GM18499 (cell line): ENCODE results near the gene UBE2E2.

ENCODE experiments used
- ATAC-seq: cut with Tn5 transposase; IDR thresholded peaks from one replicate; pipeline ENCODE4 v1.9.1; 2021; ENCODE audit warnings: moderate number of reproducible peaks; ENCODE audit not compliant: insufficient read depth, unreplicated experiment

Gene UBE2E2

DNA sequence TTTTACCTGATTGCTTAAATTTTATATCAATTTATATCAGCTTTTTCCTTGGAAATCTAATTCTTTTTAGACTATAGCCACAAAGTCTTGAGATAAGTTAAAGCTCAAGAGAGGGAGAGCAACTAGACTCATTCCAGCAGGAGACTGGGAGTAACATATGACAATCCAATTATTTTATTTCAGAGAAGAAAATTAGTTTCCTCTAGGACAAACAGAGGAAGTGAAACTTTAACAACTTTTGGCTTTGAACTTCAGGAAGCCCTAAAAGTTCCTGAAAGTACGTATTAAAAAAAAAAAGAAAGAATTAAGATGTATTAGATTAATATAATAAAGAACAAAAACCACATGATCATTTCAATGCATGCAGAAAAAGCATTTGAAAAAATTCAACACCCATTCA lies 13.9 kb upstream of the UBE2E2 start:
- no peak for ATAC-seq

- no peak for ATAC-seq
These were observed 10.3 kb upstream of the UBE2E2 start for GRCh38 chr3:23192816-23193215.

DNA sequence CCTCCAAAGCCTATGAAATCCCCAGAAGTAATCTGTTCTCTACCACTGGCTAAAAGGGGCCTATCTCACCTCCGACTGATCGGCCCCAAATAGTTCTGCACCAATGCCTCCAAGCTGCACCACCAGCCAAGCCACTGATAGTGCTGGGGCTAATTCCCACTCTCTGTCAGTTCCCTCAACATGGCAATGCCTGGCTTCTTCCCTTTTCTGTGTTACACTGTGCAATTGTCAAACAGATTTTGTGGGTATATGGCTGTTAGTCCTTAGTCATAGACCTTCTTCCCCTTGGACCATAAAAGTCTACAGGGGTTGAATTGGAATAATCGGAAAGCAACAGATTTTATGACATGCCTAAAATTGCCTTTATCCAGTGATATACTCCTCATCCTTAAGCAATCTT lies 9.3 kb upstream of the UBE2E2 start:
- no peak for ATAC-seq

- ATAC-seq, result no peak
These were observed 4.3 kb upstream of the UBE2E2 start for GRCh38 chr3:23198801-23199200.

GRCh38 chr3:23199649-23200048 lies 3.5 kb upstream of the UBE2E2 start:
- no peak for ATAC-seq

- no peak for ATAC-seq
These were observed 1.8 kb upstream of the UBE2E2 start for GRCh38 chr3:23201154-23201838.

GRCh38 chr3:23202203-23202920 lies 765 bp upstream of the UBE2E2 start:
- ATAC-seq, result no peak

GRCh38 chr3:23203708-23204330 lies 692 bp downstream of the UBE2E2 start:
- ATAC-seq, result no peak

GRCh38 chr3:23206366-23206765 lies 3.2 kb downstream of the UBE2E2 start:
- ATAC-seq, result no peak

DNA sequence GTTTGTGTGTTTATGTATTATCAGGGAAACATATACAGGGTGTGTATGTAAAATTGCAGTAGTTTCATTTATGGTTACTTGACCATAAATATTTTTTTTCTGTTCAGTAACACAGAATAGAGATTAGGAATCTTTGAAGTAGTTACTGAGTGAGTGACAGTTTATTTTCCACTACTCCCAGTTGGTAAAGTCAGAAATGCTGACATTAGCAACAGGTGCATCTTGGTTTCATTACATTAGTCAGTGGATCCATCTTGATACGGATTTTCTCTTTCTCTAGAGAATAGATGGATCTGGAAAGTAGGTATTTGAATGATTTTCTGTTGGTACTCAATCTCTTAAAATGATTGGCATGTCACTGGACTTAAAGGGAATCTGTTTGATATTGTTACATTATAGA lies 6.0 kb downstream of the UBE2E2 start:
- no peak for ATAC-seq

GRCh38 chr3:23209747-23210487 lies 6.8 kb downstream of the UBE2E2 start:
- ATAC-seq, result no peak

- no peak for ATAC-seq
These were observed 10.7 kb downstream of the UBE2E2 start for GRCh38 chr3:23213813-23214212.

DNA sequence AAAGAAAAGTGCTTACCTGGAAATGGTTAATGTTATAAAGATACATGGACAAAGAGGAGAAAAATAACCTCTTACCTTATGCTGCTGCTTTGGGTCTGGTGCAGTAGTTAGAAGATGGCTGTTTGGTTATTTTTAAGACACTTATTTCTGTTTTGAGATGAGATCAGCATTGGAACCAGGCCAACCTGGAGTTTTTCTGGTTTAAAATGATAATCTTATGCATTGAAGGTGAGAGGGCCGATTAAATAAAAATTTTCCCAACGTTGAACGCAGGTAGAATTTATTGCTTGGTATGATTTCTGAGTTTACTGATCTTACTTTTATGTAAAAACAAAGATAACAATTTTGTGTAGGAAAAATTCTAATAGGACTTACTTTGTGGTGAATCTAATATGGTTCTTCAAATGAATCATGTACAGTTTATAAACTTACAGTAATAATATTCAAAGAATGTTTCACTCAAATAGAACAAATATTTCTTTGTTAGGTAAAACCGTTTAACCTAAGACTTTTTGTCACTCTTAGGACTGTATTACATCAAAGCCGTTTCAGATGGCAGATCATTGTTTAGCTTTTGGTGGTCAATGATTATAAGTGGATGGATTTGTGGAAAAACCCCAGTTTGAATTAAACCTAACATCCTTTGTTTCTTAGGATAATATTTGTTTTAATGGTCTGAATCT lies 14.9 kb downstream of the UBE2E2 start:
- ATAC-seq, result no peak

DNA sequence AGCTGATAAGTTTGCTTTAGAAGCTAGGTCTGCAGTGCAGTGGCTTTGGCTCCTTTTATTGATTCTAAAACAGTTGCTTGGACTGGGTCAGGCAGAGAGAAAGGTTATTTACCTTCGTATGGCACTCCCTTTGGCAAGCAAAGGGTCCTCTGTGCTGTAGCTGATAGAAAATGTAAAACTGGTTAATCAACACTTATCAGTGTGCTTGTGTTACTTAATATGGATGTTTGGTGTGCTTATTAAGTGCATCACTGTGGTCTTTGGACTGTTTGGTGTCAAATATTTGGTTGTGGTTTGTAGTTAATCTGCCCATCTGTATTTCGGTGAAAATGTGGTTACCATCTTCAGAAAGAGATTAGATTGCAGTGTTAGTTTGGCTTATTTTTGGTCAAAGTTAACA lies 16.0 kb downstream of the UBE2E2 start:
- peak; percentile 41 for ATAC-seq

DNA sequence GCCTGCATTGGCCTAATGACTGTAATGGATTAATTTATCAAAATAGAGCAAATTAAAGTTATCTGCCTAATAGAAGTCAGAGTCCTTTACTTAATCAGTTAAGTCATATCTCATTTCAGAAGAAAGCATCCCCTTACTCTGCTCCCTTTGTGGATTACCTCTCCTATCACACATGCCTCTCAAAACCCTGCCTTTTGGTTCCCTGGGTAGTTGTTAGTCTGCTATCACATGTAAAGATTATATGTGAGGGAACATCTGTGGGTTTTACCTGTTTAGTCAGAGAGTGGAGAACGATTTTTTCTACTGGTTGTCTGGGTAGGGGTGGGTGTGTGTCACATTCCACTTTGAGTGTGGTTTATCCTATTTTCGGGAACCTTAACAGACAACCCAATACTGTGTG lies 16.4 kb downstream of the UBE2E2 start:
- peak; percentile 28 for ATAC-seq

GRCh38 chr3:23221136-23221535 lies 18.0 kb downstream of the UBE2E2 start:
- no peak for ATAC-seq

DNA sequence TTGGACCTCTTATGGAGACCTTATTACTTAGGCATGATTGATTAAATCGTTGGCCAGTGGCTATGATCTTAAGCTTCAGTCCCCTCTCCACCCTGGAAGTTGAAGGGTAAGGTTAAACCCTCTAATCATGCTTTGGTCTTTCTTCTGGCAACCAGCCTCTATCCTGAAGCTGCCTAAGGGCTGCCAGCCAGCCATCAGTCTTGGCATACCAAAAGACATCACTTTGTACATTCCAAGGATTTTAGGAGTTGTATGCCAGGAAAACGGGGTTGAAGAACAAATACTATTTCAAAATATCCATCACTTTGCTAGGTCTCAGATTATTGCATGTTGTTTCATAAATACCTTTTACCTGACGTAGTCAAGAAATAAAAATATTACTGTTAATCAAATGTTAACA lies 28.9 kb downstream of the UBE2E2 start:
- ATAC-seq, result no peak

- no peak for ATAC-seq
These were observed 29.7 kb downstream of the UBE2E2 start for GRCh38 chr3:23232854-23233253.

- ATAC-seq, result no peak
These were observed 32.1 kb downstream of the UBE2E2 start for GRCh38 chr3:23235264-23235663.

DNA sequence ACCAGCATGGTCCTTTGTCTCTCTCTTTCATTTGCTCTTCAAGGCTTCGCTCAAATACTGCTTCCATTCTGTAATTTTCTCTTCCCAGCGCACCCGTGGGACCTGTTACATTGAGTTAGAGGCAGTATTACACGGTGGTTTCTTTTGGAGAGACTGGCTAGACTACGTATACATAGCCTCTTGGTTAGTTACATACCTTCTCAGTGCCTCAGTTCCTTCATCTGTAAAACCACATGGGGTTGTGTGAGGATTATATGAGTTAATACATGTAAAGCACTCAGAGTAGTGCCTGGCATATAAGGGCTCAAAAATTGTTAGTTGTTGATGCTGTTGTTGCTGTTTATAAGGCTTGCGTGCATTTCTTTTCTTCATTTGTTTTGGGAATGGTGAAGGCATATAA lies 33.8 kb downstream of the UBE2E2 start:
- ATAC-seq, result no peak
